ENCODE measurements around the gene NFX1.

Gene NFX1

GRCh38 chr9:33318225-33318624, 27.9 kb downstream of the NFX1 start:
- no peak overlapping the region for H3K4me3 ChIP-seq (replicated peaks; ENCODE audit: low read depth, low read length)
- no peak for TF ChIP-seq CTCF (IDR thresholded peaks at IDR 0.05; ENCODE audit: low read length, missing control alignments)
- no peak for DNase-seq (ENCODE audit: low read depth)

- no peak overlapping the region for H3K4me3 ChIP-seq (replicated peaks; ENCODE audit: low read depth, low read length)
- DNase-seq (ENCODE audit: low read depth): no peak
- no peak for TF ChIP-seq CTCF (IDR thresholded peaks at IDR 0.05; ENCODE audit: low read length, missing control alignments)
These were observed 28.5 kb downstream of the NFX1 start for GRCh38 chr9:33318781-33319180.

GRCh38 chr9:33320230-33320567, 29.9 kb downstream of the NFX1 start:
- no peak for TF ChIP-seq CTCF (IDR thresholded peaks at IDR 0.05; ENCODE audit: low read length, missing control alignments)
- no peak for DNase-seq (ENCODE audit: low read depth)
- no peak overlapping the region for H3K4me3 ChIP-seq (replicated peaks; ENCODE audit: low read depth, low read length)

GRCh38 chr9:33320568-33321261, 30.4 kb downstream of the NFX1 start:
- peak; percentile 96 for DNase-seq (ENCODE audit: low read depth)
- no peak overlapping the region for H3K4me3 ChIP-seq (replicated peaks; ENCODE audit: low read depth, low read length)
- TF ChIP-seq CTCF (IDR thresholded peaks at IDR 0.05; ENCODE audit: low read length, missing control alignments): no peak

GRCh38 chr9:33329117-33329563, 38.8 kb downstream of the NFX1 start:
- no peak for TF ChIP-seq CTCF (IDR thresholded peaks at IDR 0.05; ENCODE audit: low read length, missing control alignments)
- H3K4me3 ChIP-seq (replicated peaks; ENCODE audit: low read depth, low read length): no peak overlapping the region
- peak; percentile 92 for DNase-seq (ENCODE audit: low read depth)

GRCh38 chr9:33329979-33330378, 39.7 kb downstream of the NFX1 start:
- peak; percentile 56 for DNase-seq (ENCODE audit: low read depth)
- H3K4me3 ChIP-seq (replicated peaks; ENCODE audit: low read depth, low read length): no peak overlapping the region
- no peak for TF ChIP-seq CTCF (IDR thresholded peaks at IDR 0.05; ENCODE audit: low read length, missing control alignments)

- no peak for TF ChIP-seq CTCF (IDR thresholded peaks at IDR 0.05; ENCODE audit: low read length, missing control alignments)
- DNase-seq (ENCODE audit: low read depth): peak; percentile 27
- no peak overlapping the region for H3K4me3 ChIP-seq (replicated peaks; ENCODE audit: low read depth, low read length)
These were observed 41.1 kb downstream of the NFX1 start for GRCh38 chr9:33331377-33331891.

All from fibroblast of pulmonary artery (primary cell).